IPS DF 6.9 (cell line): ENCODE measurements around the gene FBXO7.

Source experiments
- DNase-seq: peaks from one replicate; pipeline ENCODE4 v3.0.0-alpha.2; 2013; ENCODE audit warnings: low read depth, low spot score
- H3K27ac ChIP-seq: one replicate; pipeline ENCODE4 v1.5.1; 2013; ENCODE audit warnings: low read length, control low read depth
- H3K27me3 ChIP-seq: 2 replicates; pipeline ENCODE4 v1.6.1; 2013; ENCODE audit warnings: mild to moderate bottlenecking, low read length; ENCODE audit not compliant: control insufficient read depth, insufficient read depth
- H3K36me3 ChIP-seq: 2 replicates; pipeline ENCODE4 v1.6.1; 2013; ENCODE audit warnings: low read length; ENCODE audit not compliant: control insufficient read depth, insufficient read depth
- H3K4me1 ChIP-seq: 2 replicates; pipeline ENCODE4 v1.6.1; 2013; ENCODE audit warnings: low read length; ENCODE audit not compliant: control insufficient read depth, insufficient read depth
- H3K4me3 ChIP-seq: 2 replicates; pipeline ENCODE4 v1.5.1; 2013; ENCODE audit warnings: mild to moderate bottlenecking, low read length
- H3K9me3 ChIP-seq: 2 replicates; pipeline ENCODE4 v1.6.1; 2013; ENCODE audit warnings: low read length, inconsistent platforms; ENCODE audit not compliant: control insufficient read depth, insufficient read depth
- WGBS: extraction: QIAGEN DNeasy Blood & Tissue Kit; methylation state at CpG from one replicate; pipeline ENCODE4 v1.1.7; 2013; ENCODE audit warnings: mixed read lengths, missing lambda C conversion rate; ENCODE audit not compliant: insufficient read length, insufficient coverage; 5-methylcytosine and 5-hydroxymethylcytosine counted together

FBXO7 gene

DNA sequence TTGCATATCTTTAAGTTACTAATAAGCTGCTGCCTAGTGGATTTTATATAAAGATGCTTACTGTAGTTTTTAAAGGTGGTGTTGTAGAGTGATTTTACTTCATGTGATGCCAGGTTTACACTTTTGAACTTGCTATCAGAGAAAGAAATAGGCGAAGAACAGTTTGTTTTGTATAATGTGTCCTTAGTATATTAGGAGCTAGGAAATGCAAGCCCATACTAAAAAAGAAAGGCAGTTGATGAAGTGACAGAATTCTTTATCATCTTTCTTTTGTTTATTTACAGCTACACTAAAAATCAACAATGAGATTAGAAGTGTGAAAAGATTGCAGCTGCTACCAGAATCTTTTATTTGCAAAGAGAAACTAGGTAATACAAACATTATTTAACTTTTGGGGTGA is 12.8 kb downstream of the FBXO7 start:
- Histone ChIP-seq H3K27me3 (no peaks in the 10 kb centered on the region), H3K9me3 (no peaks in the 10 kb centered on the region), H3K27ac (no peak overlapping the region), H3K4me3 (no peak overlapping the region), H3K4me1 (no peaks in the 10 kb centered on the region), H3K36me3 (peaks cover 2% of the 10 kb centered on the region; the same call in 1 of the 2 replicates)
- no peak for DNase-seq
- no CpG with 5 or more reads among the region's 1 CpG for WGBS

GRCh38 chr22:32489377-32489776 is 14.8 kb downstream of the FBXO7 start:
- H3K4me1 ChIP-seq = no peaks in the 10 kb centered on the region
- WGBS = no CpG with 5 or more reads among the region's 2 CpGs
- no peaks in the 10 kb centered on the region for H3K9me3 ChIP-seq
- H3K27ac ChIP-seq = no peak overlapping the region
- H3K27me3 ChIP-seq = no peaks in the 10 kb centered on the region
- no peak overlapping the region for H3K4me3 ChIP-seq
- no peak for DNase-seq
- H3K36me3 ChIP-seq = peaks cover 2% of the 10 kb centered on the region; the same call in 1 of the 2 replicates

DNA sequence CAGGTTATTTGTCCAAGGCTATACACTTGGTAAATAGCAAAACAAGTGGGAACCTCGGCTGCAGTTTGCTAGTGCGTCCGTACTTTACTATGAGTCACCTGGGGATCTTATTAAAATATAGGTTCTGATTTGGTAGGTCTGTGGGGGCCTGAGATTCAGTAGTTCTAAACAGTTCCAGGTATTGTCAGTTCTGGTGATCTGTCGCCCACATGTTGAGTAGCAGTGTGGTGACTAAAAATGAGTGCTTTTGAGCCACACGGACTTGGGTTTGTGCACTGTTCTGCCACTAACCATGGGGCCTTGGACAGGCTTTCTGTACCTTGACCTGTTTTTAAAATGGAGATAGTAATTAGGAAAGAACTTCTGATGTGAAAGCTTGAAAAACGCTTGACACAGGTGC is 15.7 kb downstream of the FBXO7 start:
- Histone ChIP-seq H3K4me1 (no peaks in the 10 kb centered on the region), H3K27ac (no peak overlapping the region), H3K9me3 (no peaks in the 10 kb centered on the region), H3K27me3 (no peaks in the 10 kb centered on the region), H3K36me3 (peaks cover 5% of the 10 kb centered on the region; the same call in 1 of the 2 replicates), H3K4me3 (no peak overlapping the region)
- DNase-seq = no peak
- no CpG with 5 or more reads among the region's 6 CpGs for WGBS

GRCh38 chr22:32492111-32492510 is 17.5 kb downstream of the FBXO7 start:
- Histone ChIP-seq H3K9me3 (no peaks in the 10 kb centered on the region), H3K27ac (no peak overlapping the region), H3K36me3 (peaks cover 5% of the 10 kb centered on the region; the same call in 1 of the 2 replicates), H3K27me3 (no peaks in the 10 kb centered on the region), H3K4me1 (no peaks in the 10 kb centered on the region), H3K4me3 (no peak overlapping the region)
- WGBS = 100% methylated on average over 1 of the region's 2 CpGs
- no peak for DNase-seq

- Histone ChIP-seq H3K27me3 (no peaks in the 10 kb centered on the region), H3K36me3 (peaks cover 9% of the 10 kb centered on the region; the same call in 1 of the 2 replicates), H3K4me1 (no peaks in the 10 kb centered on the region), H3K4me3 (no peak overlapping the region), H3K27ac (no peak overlapping the region), H3K9me3 (no peaks in the 10 kb centered on the region)
- DNase-seq = no peak
- no CpG with 5 or more reads among the region's 2 CpGs for WGBS
Observed at GRCh38 chr22:32493551-32493950, 18.9 kb downstream of the FBXO7 start.

DNA sequence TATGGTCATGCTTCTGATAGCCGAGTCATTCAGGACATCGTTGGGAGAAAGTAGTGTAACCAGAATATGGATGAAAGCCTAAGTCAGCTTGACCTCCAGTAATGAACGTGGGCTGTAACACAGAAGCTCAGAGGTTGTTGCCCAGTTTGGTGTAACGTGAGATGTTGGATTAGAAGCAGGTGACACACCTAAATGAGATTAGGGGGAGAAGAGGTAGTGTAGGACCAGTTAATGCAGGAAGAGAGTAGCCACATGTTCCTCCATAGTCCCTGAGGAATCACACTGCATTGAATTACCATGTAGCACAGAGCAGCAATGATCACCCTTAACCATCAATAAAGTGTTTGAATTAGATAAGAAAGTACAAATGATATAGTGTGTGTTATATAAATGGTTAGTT is 20.4 kb downstream of the FBXO7 start:
- H3K36me3 ChIP-seq = peaks cover 9% of the 10 kb centered on the region; the same call in 1 of the 2 replicates
- H3K4me3 ChIP-seq = no peak overlapping the region
- no peaks in the 10 kb centered on the region for H3K27me3 ChIP-seq
- no peak overlapping the region for H3K27ac ChIP-seq
- no CpG with 5 or more reads among the region's 4 CpGs for WGBS
- H3K4me1 ChIP-seq = no peaks in the 10 kb centered on the region
- DNase-seq = no peak
- H3K9me3 ChIP-seq = no peaks in the 10 kb centered on the region

DNA sequence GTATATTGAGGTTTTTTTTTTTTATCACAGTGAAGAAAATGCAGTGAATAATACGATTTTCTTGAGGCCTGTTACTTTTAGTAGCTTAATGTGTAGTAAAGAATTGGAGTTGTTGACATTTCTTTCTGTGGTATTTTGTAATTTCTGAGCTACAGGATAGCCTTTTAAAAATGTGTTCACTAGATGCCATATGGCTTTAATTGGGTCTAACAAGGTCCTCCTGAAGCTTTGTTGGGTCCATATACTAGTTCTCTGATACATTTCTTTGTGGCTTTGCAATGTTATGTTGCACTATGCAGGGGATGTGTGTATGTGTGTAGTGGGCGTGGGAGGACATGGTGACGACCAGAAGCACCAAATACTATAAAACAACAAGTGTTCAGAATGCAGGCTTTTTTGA is 25.1 kb downstream of the FBXO7 start:
- Histone ChIP-seq H3K27me3 (no peaks in the 10 kb centered on the region), H3K4me1 (no peaks in the 10 kb centered on the region), H3K36me3 (peaks cover 6% of the 10 kb centered on the region; the same call in 1 of the 2 replicates), H3K9me3 (no peaks in the 10 kb centered on the region), H3K27ac (no peak overlapping the region), H3K4me3 (no peak overlapping the region)
- no peak for DNase-seq
- no CpG with 5 or more reads among the region's 3 CpGs for WGBS

DNA sequence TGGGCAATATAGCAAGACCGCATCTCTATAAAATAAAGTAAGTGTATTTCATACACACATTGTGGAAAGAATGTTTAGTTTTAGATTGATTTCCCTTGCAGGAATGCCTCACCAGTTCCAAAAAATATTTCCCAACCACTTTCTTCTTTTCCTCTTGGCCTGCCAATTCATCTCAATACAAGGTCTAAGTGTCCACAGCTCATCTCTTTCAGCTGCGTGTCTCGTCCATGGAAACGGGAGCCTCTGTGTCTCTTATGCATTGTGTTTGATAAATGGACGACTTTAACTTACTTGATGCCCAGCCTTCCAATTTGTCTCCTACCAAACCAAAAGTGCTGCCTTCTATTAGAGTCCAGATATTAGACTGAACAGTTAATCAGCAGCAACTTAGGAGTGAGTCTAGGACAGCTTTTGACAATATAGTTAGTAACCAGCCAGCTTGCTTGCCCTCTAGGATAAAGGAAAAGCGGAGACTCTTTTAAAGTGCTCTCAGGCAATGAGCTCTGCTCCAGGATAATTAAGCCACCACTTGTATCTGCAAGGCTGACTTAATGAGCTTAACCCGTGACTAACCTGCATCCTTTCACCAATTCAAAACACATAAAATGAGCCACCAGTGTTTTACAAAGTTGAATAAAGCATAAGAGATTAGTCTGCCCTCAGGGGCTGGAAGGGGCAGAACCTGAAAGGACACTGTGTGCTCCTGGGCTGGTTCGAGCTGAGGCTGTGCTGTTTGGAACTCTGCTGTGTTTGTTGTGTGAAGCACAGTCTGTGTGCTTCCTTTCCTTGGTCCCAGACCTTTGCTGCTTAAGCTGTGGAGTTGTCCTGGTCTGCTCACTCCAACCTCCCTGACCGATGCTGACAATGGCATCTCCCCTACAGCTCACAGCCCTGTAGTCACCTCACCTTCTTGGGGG is 27.5 kb downstream of the FBXO7 start:
- H3K4me3 ChIP-seq = no peak overlapping the region
- no peaks in the 10 kb centered on the region for H3K9me3 ChIP-seq
- no peaks in the 10 kb centered on the region for H3K27me3 ChIP-seq
- no peak overlapping the region for H3K27ac ChIP-seq
- WGBS = no CpG with 5 or more reads among the region's 9 CpGs
- H3K36me3 ChIP-seq = peaks cover 3% of the 10 kb centered on the region; the same call in 1 of the 2 replicates
- no peaks in the 10 kb centered on the region for H3K4me1 ChIP-seq
- no peak for DNase-seq

DNA sequence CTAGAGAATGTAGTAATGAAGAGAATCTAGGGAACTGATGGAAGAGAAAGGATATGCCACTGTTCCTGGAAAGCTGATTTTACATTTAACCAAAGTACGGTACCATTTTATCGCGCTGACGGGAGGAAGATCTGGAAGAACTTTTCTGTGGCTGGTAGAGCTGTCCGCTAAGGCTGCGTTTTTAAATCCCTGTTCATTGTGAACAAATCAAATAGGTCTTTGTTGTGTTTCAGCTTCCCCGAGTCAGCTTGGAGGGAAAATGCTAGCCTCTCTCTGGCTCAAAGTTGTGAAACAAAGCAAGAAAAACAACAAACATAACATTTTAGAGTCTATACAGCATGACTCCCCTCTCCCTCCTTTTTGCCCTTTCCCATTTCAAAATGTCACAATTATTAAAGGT is 34.4 kb downstream of the FBXO7 start:
- no peaks in the 10 kb centered on the region for H3K9me3 ChIP-seq
- no peak overlapping the region for H3K4me3 ChIP-seq
- DNase-seq = no peak
- H3K27me3 ChIP-seq = no peaks in the 10 kb centered on the region
- H3K4me1 ChIP-seq = peaks cover 1% of the 10 kb centered on the region; the same call in 1 of the 2 replicates
- H3K36me3 ChIP-seq = peaks cover 2% of the 10 kb centered on the region; the same call in 1 of the 2 replicates
- WGBS = no CpG with 5 or more reads among the region's 7 CpGs
- no peak overlapping the region for H3K27ac ChIP-seq

GRCh38 chr22:32511274-32511673 is 36.7 kb downstream of the FBXO7 start:
- no peaks in the 10 kb centered on the region for H3K9me3 ChIP-seq
- no peak overlapping the region for H3K4me3 ChIP-seq
- peaks cover 1% of the 10 kb centered on the region; the same call in 1 of the 2 replicates for H3K4me1 ChIP-seq
- peaks cover 2% of the 10 kb centered on the region; the same call in 1 of the 2 replicates for H3K36me3 ChIP-seq
- H3K27ac ChIP-seq = no peak overlapping the region
- no peak for DNase-seq
- no CpG with 5 or more reads among the region's 3 CpGs for WGBS
- H3K27me3 ChIP-seq = no peaks in the 10 kb centered on the region
